Gastrocnemius medialis (tissue), 4 donors: Measurements from ENCODE around the gene WDR54.

Experiments
- CTCF ChIP-seq, 5 experiments: fragments of 450-650 bp in 3 of 5; fragments of 200-600 bp in 2 of 5; sonication (generic) in 2 of 5; IDR thresholded peaks in 4 of 5; conservative IDR thresholded peaks in 1 of 5; 1 replicate in 4 of 5; 2 replicates in 1 of 5; pipeline ENCODE4 v1.5.1; 2016 to 2019; ENCODE audit warnings: antibody characterized with exemption in 5 of 5, mild to moderate bottlenecking in 3 of 5, moderate library complexity in 3 of 5
- POLR2A ChIP-seq, 2 donors: fragments of 450-650 bp; IDR thresholded peaks; one replicate each; pipeline ENCODE4 v1.6.1; 2017; ENCODE audit warnings: antibody characterized with exemption in 2 of 2, mild to moderate bottlenecking in 2 of 2, moderate library complexity in 2 of 2

- TF ChIP-seq CTCF (IDR thresholded peaks at IDR 0.05 in 4 of 5, conservative IDR thresholded peaks at IDR 0.05 in 1 of 5): no peak
- no peak for TF ChIP-seq POLR2A (IDR thresholded peaks at IDR 0.05)
Measured at GRCh38 chr2:74461187-74462053, 39.9 kb downstream of the WDR54 start.
